ENCODE measurements around the gene OR4D6.
"Not testable (repeated sequence)": the region's sequence is repeated elsewhere in the genome, so short reads cannot be mapped to it uniquely, and the experiment has no call there.

OR4D6 gene

DNA sequence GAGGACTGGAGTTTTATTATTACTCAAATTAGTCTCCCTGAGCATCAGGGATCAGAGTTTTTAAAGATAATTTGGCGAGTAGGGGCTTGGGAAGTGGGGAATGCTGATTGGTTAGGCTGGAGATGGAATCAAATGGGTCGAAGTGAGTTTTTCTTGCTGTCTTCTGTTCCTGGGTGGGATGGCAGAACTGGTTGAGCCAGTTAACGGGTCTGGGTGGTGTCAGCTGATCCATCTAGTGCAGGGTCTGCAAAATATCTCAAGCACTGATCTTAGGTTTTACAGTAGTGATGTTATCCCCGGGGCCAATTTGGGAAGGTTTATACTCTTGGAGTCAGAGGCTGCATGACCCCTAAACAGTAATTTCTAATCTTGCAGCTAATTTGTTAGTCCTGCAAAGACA lies 31.6 kb upstream of the OR4D6 start:
- no peak overlapping the region for H3K4me3 ChIP-seq (ENCODE audit: control insufficient read depth, low read depth, low read length)
- DNase-seq (ENCODE audit: low read depth): no peak
- TF ChIP-seq, protein P1, sequence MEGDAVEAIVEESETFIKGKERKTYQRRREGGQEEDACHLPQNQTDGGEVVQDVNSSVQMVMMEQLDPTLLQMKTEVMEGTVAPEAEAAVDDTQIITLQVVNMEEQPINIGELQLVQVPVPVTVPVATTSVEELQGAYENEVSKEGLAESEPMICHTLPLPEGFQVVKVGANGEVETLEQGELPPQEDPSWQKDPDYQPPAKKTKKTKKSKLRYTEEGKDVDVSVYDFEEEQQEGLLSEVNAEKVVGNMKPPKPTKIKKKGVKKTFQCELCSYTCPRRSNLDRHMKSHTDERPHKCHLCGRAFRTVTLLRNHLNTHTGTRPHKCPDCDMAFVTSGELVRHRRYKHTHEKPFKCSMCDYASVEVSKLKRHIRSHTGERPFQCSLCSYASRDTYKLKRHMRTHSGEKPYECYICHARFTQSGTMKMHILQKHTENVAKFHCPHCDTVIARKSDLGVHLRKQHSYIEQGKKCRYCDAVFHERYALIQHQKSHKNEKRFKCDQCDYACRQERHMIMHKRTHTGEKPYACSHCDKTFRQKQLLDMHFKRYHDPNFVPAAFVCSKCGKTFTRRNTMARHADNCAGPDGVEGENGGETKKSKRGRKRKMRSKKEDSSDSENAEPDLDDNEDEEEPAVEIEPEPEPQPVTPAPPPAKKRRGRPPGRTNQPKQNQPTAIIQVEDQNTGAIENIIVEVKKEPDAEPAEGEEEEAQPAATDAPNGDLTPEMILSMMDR (conservative IDR thresholded peaks at IDR 0.05; ENCODE audit: control insufficient read depth, insufficient read depth, low read depth, low read length): no peak

DNA sequence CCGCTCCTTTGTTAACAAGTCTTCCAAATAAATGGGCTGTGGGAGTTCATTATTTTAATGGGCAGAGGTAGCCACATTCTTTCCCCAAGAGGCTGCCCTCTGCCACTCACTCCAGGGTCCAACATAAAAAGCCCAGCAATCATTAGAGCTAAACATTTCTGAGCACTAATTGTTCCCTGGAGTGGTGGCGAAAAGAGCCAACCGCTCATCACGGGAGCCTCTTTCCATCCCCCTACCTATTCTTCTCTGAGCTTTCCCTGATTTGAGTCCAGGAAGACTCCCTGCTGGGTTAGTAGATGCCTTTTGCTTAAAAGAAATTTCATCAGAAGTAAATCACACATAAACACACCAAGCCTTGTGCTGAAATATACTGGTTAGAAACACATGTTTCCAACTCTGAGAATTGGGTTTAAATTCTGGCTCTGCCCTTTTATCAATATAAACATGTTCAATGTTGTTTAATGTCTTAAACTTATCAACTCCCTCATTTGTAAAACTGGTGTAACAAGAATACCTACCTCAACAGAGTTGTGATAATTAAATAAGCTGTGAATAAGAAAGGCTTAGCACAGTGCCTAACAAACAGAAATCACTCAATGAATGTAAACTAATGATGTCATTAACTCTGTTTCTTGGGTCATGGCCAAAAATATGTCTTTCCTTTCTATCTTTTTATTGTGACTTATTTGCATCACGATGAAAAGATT lies 30.2 kb upstream of the OR4D6 start, which contains the start of gene OR5A2:
Gene OR5A2 (minus strand): TSS at position 53 of the 707 bp plus-strand sequence. CDS start 3,460 bp downstream, outside the sequence.
- H3K4me3 ChIP-seq (ENCODE audit: control insufficient read depth, low read depth, low read length): no peak within 1 kb of the TSS
- TF ChIP-seq, protein P1 (conservative IDR thresholded peaks at IDR 0.05; ENCODE audit: control insufficient read depth, insufficient read depth, low read depth, low read length): no peak

DNA sequence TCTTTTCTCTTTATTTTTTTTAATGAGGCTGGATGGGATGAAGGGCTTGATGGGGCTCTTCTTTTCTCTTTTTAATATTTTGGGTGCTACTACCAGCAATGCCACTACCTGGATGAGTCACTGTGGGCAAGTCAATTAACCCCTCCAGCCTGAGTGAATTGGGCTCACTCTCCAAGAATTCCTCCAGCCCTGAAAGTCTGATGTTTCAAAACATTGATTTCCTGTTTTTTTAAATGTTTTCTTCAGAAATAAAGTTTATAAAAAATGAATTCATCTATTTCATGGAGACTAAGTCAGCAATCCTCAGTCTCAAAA lies 29.7 kb upstream of the OR4D6 start:
- TF ChIP-seq, protein P1 (conservative IDR thresholded peaks at IDR 0.05; ENCODE audit: control insufficient read depth, insufficient read depth, low read depth, low read length): no peak
- no peak overlapping the region for H3K4me3 ChIP-seq (ENCODE audit: control insufficient read depth, low read depth, low read length)
- no peak for DNase-seq (ENCODE audit: low read depth)

More for the DNA sequence above, 30.2 kb upstream of the OR4D6 start, which contains the start of gene OR5A2:
- DNase-seq (ENCODE audit: low read depth): no peak

DNA sequence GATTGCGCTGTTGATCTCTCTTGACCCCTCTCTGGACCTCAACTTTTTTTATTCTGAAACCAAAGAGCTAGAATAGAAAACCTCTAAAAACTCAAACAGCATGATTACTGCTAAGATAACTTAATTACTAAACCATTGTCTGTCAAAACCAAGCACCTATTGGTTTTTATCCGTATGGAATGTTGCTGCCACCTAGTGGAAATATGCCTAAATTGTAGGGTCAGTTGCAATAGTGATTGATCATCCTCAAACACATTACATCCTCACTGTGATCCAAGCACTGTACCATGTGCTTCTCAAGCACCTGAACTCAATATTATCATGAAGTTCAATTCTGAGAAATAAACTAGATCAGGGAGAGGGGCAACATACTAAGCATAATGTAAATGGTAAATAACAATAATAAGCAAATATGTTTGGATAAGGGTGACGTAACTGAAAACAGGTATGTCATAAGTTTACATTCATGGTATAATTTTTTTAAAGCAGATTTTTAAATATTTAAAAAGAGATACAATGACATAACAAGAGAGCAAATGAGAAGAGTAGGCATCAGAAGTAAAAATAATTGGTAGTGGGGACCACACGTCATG lies 26.7 kb upstream of the OR4D6 start:
- DNase-seq (ENCODE audit: low read depth): peak; percentile 58
- H3K4me3 ChIP-seq (ENCODE audit: control insufficient read depth, low read depth, low read length): no peak overlapping the region
- TF ChIP-seq, protein P1 (conservative IDR thresholded peaks at IDR 0.05; ENCODE audit: control insufficient read depth, insufficient read depth, low read depth, low read length): peak; percentile 87

DNA sequence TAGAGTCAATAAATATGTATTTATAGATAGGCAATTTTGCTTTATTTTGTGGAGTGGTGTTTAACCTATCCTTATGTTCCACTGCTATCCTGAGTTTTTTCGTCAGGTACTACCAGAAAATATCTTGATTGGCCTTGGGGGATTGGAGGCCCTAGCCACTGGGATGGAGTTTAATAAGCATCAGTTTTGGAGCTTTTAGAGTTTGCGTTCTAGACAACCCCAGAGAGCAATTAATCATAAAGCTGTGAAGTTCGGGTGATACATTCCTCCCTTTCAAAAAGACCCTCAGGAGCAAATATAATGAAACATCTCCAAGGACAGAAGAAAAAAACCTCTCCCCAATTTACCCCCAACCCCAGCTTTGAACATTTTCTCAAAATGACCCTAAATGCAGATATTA lies 20.6 kb upstream of the OR4D6 start, which contains the start of gene OR5A1:
Gene OR5A1 (plus strand): TSS at position 301 of the 400 bp plus-strand sequence. CDS start 6,700 bp downstream, outside the sequence.
- TF ChIP-seq, protein P1 (conservative IDR thresholded peaks at IDR 0.05; ENCODE audit: control insufficient read depth, insufficient read depth, low read depth, low read length): no peak
- no peak within 1 kb of the TSS for H3K4me3 ChIP-seq (ENCODE audit: control insufficient read depth, low read depth, low read length)
- DNase-seq (ENCODE audit: low read depth): no peak

DNA sequence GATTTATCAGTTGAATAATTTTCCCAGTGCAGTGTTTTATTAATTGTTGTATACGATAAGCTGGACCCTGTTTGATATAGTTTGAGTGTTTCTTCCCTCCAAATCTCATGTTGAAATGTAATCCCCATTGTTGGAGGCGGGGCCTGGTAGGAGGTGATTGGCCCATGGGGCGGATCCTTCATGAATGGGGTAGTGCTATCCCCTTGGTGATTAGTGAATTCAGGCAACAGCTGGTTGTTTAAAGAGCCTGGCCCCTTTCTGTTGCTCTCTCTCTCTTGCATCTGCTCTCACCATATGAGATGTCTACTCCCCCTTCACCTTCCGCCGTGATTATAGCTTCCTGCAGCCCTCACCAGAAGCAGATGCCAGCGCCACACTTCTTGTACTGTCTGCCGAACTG lies 19.0 kb upstream of the OR4D6 start:
- TF ChIP-seq, protein P1 (conservative IDR thresholded peaks at IDR 0.05; ENCODE audit: control insufficient read depth, insufficient read depth, low read depth, low read length): no peak
- DNase-seq (ENCODE audit: low read depth): no peak

DNA sequence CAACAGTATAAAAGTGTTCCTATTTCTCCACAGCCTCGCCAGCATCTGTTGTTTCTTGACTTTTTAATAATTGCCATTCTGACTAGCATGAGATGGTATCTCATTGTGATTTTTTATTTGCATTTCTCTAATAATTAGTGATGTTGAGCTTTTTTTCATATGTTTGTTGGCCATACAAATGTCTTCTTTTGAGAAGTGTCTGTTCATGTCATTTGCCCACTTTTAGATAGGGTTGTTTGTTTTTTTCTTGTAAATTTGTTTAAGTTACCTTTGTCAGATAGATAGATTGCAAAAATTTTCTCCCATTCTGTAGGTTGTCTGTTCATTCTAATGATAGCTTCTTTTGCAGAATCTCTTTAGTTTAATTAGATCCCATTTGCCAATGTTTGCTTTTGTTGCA lies 11.1 kb upstream of the OR4D6 start:
- not testable (repeated sequence) for DNase-seq (ENCODE audit: low read depth); H3K4me3 ChIP-seq (ENCODE audit: control insufficient read depth, low read depth, low read length)

More for the DNA sequence above, 19.0 kb upstream of the OR4D6 start:
- H3K4me3 ChIP-seq (ENCODE audit: control insufficient read depth, low read depth, low read length): no peak overlapping the region

Data from fibroblast of mammary gland (primary cell).